Measurements from ENCODE around the gene IL10RA.
"Not testable (repeated sequence)": the region's sequence is repeated elsewhere in the genome, so short reads cannot be mapped to it uniquely, and the experiment has no call there.

Gene IL10RA

DNA sequence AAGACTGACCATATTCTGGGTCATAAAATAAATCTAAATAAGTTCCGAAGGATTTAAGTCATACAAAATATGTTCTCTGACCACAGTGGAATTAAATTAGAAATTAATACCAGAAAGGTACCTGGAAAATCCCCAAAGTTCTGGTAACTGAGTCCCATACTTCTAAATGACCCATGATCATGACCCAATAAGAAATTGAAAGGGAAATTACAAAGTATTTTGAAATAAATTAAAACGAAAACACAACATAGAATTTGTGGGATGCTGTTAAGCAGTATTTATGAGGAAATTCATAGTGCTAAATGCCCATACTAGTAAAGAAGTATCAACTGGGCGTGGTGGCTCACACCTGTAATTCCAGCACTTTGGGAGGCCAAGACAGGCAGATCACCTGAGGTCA lies 23.4 kb upstream of the IL10RA start:
- no peak for DNase-seq (ENCODE audit: low read depth in 3 of 3)

DNA sequence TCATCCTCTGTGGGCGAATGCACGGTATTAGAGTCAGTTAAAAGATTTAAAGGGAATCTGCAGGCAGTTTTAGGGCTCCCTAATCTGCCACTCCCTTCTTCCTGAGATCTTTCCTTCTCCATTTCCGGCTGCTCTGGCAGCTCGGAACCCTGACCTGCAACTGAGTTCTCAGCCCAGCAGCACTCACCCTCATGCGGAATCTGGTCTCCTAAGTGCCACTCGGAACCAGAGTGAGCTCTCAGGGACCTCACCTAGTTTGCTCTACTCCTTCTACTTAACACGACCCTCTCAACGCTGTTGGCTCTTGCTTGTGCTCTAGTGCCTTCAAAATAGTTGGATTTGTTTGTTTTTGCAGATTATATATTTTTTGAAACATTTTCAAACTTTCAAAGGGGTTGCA lies 19.3 kb upstream of the IL10RA start:
- no peak for DNase-seq (ENCODE audit: low read depth in 3 of 3)

DNA sequence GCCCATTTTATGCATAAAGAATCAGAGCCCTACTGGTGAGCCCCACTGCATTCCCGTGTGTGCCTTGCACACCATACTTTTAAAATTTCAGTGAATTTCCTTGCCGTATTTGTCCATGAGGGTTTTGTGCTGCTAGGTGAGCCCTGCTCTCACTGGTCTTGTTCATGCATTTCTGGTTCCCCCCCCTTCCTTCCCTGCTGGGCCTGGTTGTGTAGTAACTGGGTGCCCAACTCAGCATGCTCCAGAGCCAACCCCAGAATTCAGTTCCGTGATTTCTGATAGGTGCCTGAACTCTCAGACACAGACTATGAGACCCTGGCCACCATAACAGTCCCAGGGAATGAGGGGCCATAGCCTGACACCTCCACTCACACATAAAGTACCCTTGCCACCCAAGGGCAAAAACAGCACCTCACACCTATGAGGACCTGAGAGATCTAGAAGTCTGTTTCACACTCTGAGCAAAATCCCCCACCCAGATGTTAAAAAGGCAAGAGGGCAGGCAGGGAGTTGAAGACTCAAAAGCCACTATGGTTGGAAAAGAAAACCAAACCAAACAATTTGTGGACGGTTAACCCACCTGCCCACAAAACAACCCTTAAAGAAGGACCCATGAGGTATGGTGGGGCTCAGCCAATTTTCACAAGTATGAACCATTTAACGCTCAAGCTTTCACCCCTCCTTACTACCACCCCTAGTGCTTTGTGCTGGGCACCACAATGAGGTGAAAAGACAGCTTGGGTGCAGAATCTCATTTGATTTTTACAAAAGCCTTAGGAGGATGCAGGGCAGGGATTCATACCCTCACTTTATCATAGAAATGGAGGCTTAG lies 16.8 kb upstream of the IL10RA start:
- no peak for DNase-seq (ENCODE audit: low read depth in 3 of 3)

DNA sequence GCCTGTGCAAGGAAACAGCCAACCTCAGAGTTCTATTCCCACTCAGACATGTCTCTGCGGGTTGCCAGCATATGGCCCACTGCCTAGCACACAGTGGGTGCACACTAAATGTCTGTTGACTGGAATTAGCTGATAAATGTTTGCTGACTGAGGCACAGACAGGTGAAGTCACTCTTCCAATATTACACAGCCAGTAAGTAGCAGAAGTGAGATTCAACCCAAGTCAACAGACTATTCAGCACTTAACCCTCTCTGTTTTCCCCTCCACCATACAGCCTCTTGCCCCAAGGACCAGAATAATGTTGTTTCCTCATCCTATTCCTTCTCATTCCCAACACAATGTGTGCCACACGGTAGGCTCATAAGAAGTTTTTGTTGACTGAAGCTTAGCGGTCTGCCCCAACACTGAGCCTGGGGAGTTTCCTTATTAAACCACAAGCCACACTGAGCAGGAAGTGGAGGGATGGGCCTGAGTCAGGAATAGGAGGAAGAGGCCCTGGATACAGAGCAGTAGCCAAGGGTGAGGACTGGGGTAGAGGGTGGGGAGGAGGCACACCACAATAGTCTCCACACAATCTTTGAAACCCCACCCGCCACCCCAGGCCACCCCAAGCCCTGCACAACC lies 15.7 kb upstream of the IL10RA start:
- DNase-seq (ENCODE audit: low read depth in 3 of 3) = no peak

DNA sequence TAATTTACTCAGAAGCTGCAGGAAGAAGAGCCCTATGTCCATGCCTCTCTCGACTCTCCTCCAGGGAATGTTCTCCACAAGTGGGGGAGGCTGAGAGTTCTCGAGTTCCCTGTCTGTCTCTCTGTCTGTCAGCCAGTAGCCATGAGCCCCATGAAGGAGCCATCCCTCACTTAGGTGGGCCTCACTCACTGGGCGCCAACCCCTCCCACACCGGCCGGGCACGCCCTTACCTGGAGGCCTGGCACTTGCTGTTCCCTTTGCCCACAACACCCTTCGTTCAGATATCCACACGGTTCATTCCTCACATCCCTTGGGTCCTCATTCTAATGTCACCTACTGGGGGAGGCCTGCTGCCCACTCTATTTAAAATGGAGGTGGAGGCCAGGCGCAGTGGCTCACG lies 14.2 kb upstream of the IL10RA start:
- DNase-seq (ENCODE audit: low read depth in 3 of 3) = no peak

DNA sequence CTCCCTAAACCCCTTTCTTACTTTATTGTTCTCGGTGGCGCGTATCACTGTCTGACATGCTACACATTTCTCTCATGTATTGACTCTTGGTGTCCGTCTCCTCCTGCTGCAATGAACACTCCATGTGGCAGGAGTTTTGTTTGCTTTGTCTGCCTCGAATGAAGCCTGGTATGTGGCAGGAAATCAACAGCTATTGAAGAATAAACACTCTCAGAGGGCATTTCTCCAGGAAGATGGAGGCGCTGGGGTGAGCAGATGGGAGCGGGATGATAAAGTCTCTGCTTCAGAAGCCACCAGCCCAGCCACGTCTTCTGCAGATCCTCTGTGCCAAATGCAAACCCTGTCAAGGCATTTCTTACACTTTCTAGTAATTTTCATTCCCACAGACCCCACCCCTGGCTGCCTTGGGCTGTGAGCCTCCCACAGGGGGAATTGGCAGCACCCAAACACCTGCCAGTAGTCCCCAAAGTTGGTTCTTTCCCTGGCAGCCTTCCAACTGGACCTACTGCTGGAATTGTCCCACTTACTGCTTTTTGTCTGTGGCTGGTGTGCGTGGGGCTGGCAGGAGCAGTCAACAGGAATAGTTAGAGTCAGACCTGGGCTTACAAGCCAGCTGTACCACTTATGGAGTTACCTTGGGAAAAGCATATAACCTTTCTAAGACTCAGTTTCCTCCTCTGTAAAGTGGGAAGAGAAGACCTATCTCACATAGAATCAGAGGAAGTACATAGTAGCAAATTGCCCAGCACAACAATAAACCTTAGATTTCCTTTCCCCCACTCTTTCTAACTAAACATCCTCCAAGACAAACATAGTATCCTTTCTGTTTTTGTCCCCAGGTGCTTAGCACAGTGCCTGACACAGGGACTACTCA lies 13.3 kb upstream of the IL10RA start:
- DNase-seq (ENCODE audit: low read depth in 3 of 3) = no peak

DNA sequence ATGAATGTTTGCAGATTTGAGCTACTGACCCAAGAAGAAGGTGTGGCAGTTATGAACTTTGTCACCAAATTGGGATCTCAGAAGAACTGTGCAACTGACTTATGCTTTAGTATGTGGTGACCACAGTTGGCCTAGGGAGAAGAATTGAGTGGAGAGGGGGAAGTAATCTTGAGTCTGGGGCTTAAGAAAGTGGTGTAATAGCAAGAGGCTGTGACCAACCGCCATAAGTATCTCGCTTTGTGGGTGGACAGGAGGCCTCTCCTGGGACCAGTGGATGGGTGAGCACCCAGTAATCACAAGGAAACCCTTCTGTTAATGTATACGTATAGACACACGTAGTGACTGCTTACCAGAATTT lies 12.7 kb upstream of the IL10RA start:
- no peak for DNase-seq (ENCODE audit: low read depth in 3 of 3)

DNA sequence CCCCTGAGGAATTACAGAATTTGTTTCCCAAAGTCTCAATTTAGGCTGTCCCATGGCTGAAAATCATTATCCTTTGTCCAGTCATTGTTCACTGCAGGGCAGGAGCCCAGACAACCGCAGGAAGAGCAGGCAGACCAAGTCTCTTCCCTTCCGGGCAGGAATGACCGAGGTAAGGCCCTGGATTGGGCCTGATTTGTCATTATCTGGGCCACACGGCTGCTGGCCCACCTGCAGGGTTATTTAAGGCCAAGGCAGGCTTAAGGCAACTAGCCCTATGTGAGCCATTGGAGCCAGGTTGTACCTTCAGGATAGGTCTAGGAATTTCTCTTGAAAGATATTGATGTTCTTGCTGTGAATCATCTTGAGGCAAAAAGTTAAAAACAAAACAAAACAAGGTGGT lies 9.7 kb upstream of the IL10RA start:
- DNase-seq (ENCODE audit: low read depth in 3 of 3) = no peak

DNA sequence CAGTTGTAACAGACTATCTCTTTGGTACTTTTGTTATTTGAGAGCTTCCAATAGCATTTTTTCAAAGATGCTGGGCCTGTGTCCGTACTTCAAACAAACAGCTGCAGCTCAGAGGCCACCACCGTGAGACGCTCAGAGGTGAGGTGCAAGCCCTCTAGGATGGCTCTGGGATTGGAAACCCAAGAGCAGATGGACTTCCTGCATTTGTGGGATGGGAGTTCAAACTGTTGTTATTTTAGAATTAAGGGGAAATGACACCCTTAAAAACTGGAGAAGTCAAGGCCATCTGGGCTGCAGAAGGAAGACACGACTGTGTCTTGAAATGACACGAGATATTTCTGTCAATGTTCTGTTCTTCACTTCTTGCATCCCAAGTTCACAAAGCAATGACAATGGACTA lies 9.2 kb upstream of the IL10RA start:
- no peak for DNase-seq (ENCODE audit: low read depth in 3 of 3)

DNA sequence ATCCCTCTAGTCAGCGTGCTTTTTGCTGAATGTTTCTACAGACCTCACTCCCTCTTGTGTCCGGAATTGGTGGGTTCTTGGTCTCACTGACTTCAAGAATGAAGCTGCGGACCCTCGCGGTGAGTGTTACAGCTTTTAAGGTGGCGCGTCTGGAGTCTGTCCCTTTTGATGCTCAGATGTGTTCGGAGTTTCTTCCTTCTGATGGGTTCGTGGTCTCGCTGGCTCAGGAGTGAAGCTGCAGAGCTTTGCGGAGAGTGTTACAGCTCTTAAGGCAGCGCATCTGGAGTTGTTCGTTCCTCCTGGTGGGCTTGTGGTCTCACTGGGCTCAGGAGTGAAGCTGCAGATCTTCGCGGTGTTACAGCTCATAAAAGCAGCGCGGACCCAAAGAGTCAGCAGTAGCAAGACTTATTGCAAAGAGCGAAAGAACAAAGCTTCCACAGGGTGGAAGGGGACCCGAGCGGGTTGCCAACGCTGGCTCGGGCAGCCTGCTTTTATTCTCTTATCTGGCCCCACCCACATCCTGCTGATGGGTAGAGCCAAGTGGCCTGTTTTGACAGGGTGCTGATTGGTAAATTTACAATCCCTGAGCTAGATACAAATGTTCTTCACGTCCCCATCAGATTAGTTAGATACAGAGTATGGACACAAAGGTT lies 8.5 kb upstream of the IL10RA start:
- DNase-seq (ENCODE audit: low read depth in 3 of 3) = not testable (repeated sequence)

DNA sequence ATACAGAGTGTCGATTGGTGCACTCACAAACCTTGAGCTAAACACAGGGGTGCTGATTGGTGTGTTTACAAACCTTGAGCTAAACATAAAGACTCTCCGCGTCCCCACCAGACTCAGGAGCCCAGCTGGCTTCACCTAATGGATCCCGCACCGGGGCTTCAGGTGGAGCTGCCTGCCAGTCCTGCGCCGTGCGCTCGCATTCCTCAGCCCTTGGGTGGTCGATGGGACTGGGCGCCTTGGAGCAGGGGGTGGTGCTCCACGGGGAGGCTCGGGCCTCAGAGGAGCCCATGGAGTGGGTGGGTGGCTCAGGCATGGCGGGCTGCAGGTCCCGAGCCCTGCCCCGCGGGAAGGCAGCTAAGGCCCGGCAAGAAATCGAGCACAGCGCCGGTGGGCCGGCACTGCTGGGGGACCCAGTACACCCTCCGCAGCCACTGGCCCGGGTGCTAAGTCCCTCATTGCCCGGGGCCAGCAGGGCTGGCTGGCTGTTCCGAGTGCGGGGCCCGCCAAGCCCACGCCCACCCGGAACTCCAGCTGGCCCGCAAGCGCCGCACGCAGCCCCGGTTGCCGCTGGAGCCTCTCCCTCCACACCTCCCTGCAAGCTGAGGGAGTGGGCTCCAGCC lies 7.8 kb upstream of the IL10RA start:
- DNase-seq (ENCODE audit: low read depth in 3 of 3) = not testable (repeated sequence)

DNA sequence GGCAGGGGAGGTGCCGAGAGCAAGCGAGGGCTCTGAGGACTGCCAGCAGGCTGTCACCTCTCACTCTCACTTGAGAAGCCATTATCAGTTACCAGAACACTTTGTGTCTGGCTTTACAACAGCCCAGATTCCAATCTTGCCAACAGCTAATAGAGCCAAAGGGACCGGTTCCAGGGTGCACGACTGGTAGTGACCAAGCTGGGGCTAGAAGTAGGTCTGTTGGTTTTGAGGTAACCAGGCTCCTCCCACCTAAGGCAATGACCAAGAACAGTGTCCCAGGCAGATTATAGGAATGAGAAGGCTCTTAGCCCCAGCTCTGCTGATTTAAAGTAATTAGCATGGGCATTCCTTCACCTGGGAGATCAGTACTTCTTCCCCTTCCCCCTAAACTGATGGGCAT lies 7.2 kb upstream of the IL10RA start:
- DNase-seq (ENCODE audit: low read depth in 3 of 3) = no peak

DNA sequence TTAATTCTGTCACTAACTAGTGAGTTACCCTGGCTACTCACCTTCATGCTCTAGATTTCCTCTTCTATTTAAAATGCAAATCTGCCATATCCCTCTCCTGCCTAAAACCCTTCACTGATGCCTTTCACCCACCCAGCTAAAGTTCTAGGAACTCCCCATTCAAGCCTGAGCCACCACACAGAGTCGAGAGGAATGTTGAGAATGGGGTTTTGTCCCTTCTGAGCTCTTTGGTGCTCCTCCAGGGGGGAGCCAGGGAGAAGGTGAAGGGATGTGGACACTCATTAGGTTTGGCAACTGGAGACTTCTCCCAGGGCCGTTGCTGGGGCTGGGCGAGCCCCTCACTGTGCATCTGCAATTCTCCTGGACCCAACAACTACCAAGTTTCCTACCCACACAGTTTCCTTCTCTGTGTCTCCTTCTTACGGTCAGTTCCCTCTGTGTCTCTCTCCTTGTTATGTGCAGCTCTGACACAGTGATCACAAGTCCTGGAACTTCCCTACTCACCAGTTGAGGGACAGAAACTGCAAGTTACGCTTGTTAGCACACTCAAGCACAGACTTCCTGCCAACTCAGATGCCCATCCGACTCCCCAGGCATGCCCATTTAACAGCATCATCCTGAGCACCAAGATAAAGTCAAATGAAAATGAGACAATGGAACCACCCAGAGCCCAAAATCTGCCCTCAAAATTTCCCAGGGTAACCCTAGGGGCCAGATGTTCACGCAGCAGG lies 6.5 kb upstream of the IL10RA start:
- DNase-seq (ENCODE audit: low read depth in 3 of 3) = no peak

DNA sequence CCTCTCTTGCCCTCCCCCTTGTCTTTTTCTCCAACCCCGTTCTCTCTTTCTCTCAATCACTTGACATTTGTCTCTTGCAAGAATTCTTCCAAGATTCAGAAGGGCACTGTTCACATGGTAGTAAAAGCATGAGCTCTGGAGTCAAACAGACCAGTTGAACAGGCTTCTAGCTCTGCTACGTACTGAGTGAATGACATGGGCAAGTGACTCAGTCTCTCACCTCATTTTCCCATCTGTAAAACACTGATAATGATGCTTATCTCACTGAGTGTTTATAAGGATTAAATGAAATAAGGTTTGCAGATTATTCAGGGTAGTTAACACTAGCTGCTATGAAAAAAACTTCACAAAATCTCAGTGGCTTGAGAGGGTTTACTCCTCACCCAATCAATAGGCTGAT lies 5.9 kb upstream of the IL10RA start:
- DNase-seq (ENCODE audit: low read depth in 3 of 3) = no peak

DNA sequence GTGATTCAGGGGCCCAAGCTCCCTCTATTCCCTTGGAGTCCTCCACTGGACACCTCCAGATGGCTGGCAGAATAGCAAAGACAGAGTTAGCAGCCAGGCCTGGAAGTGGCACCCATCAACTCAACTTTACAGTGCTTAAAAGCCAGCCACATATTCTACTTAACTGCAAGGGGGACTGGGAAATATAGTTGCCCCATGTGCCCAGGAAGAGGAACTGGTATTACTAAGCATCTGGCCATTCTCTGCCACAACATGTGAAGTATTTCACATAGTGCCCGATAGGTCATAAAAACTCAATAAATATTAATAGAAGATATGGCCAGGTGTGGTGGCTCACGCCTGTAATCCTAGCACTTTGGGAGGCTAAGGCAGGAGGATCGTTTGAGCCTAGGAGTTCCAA lies 5.5 kb upstream of the IL10RA start:
- DNase-seq (ENCODE audit: low read depth in 3 of 3) = no peak

DNA sequence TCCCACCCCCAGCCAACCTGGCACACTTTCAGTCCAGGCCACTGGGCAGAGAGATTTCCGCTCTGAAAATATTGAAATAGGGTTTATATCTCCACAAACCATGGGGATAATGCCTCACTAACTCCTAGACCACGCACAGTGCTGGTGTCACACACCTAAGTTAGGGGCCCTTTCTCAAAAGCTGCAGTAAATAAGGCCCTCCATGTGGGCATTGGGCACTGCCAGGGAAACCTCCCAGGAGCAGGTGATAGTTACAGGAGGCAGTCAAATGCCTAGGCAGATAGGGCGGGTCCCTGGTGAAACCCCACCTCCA lies 3.1 kb upstream of the IL10RA start:
- DNase-seq (ENCODE audit: low read depth in 3 of 3) = no peak

DNA sequence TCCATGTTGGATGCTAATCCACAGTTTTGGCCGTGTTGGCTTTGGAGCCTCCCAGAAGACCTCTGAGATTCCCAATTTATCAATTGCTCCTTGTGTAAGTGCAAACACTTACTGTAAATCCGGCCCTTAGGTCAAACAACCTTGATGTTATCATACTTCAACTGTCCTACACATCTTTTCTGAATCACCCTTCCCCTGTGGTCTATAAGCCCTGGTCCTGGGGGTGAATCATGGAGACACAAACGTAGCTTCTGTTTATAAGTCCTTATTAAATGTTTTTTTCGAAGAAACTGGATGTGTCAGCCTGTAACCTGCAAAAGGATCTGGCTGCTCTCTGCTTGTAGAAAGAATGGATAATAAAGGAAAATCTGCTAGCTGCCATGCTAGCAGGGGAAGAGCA lies 1.7 kb upstream of the IL10RA start:
- DNase-seq (ENCODE audit: low read depth in 3 of 3) = no peak

DNA sequence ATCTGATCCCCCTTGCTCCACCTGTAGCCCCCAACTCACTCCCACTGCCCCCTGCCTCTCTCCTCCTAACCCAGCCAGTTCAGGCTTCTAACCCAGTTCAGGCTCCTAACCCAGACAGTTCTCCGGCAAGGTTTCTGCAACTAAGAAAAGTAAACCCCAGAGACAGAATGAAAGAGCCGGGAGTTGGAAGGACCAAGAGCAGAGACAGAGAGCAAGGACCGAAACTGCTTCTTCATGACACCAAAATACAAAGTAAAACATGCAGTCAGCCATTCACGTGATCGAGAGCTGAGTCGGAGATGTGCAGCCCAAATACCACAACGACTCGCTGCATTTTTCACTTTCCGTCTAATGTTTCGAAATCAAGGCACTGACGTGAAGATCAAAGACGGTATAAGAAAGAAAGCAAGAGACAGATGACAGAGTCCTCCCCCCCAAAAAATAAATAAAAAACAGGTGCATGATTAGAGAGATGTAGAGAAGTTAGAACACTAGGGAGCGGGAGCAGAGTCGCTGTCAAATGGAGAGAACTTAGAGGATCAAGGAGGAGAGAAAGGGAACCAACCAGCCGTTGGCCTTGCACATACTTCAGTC lies 884 bp downstream of the IL10RA start:
- DNase-seq (ENCODE audit: low read depth in 3 of 3) = peak; percentile 49 to 68 (median 55)

DNA sequence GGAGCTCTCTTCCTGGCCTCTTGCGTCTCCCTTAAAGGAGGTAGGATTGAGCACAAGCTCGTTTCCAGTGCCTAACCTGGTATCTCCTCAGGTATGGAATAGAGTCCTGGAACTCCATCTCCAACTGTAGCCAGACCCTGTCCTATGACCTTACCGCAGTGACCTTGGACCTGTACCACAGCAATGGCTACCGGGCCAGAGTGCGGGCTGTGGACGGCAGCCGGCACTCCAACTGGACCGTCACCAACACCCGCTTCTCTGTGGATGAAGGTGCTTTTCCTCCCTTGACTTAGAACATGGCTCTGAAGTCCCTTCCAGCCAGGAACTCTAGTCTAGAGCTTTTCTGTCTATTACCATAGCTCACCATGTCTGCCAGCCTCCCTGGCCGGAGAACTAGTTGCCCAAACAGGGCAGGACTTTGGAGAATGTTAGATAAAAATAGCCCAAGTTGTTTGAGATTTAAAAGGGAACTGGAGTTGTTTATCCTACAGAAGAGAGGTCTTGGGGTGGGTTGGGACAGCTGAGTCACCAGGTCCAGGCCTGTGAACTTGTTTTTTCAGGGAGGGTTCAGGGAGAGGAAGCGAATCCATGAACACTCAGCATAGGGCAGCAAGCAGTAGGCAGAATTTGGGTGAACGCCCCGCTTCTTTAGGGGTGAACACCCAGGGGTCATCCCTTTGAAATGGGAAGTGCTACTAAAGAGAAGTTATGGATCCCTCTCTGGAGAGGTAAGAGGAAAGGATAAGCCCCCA lies 3.3 kb downstream of the IL10RA start:
- no peak for DNase-seq (ENCODE audit: low read depth in 3 of 3)

DNA sequence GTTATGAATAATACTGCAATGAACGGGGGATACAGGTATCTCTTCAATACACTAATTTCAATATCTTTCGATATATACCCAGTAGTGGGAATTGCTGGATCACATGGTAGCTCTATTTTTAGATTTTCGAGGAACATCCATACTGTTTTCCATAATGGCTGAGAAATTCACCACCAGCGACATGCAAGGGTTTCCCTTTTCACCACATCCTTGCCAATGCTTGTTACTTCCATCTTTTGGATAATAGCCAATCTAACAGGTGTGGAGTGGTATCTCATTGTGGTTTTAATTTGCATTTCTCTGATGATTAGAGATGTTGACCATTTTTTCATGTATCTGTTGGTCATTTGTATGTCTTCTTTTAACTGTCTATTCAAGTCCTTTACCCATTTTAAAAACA lies 5.9 kb downstream of the IL10RA start:
- DNase-seq (ENCODE audit: low read depth in 3 of 3) = no peak
